Immature natural killer cell (primary cell): ENCODE results near the gene GZF1. TPM values are rescaled to one million over a fixed set of nuclear protein-coding genes. Genes with fewer than 3 reads are reported as not detected.

Source experiments
- DNase-seq, 3 donors: peaks; one replicate each; pipeline ENCODE4 v3.0.0; 2022; ENCODE audit warnings: mixed read lengths in 1 of 3
- H3K27ac Mint-ChIP-seq, 6 donors: one replicate each; pipeline ENCODE4 v1.8.0; 2020; ENCODE audit warnings: mixed read lengths in 6 of 6, mild to moderate bottlenecking in 5 of 6, inconsistent platforms in 4 of 6, moderate library complexity in 3 of 6
- H3K27me3 Mint-ChIP-seq, 3 donors: one replicate each; pipeline ENCODE4 v1.8.0; 2020 to 2021; ENCODE audit warnings: low read depth in 3 of 3, mild to moderate bottlenecking in 3 of 3, mixed read lengths in 3 of 3, moderate library complexity in 3 of 3, inconsistent platforms in 1 of 3
- H3K36me3 Mint-ChIP-seq, 3 donors: one replicate each; pipeline ENCODE4 v1.8.0; 2020; ENCODE audit warnings: mixed read lengths in 3 of 3, inconsistent platforms in 2 of 3, mild to moderate bottlenecking in 2 of 3
- H3K4me1 Mint-ChIP-seq, 2 donors: one replicate each; pipeline ENCODE4 v1.8.0; 2020; ENCODE audit warnings: inconsistent platforms in 2 of 2, mild to moderate bottlenecking in 2 of 2, mixed read lengths in 2 of 2, moderate library complexity in 1 of 2
- H3K4me3 Mint-ChIP-seq, 5 donors: one replicate each; pipeline ENCODE4 v1.8.0; 2020; ENCODE audit warnings: mild to moderate bottlenecking in 5 of 5, mixed read lengths in 5 of 5, inconsistent platforms in 3 of 5, moderate library complexity in 3 of 5
- H3K9me3 Mint-ChIP-seq, 6 donors: one replicate each; pipeline ENCODE4 v1.8.0; 2020; ENCODE audit warnings: mild to moderate bottlenecking in 6 of 6, mixed read lengths in 6 of 6, inconsistent platforms in 4 of 6, moderate library complexity in 3 of 6
- polyA plus RNA-seq, 3 donors: library from polyadenylated mRNA; unstranded; fragments of 300-500 nt; fragmentation: Illumina TruSeq; gene quantifications; one replicate each; pipeline ENCODE4 v1.2.3, GENCODE V29; 2021

Gene GZF1
- polyA plus RNA-seq, 3 donors from 2014 or later: 3.5 to 7.0 (median 5.5) TPM

DNA sequence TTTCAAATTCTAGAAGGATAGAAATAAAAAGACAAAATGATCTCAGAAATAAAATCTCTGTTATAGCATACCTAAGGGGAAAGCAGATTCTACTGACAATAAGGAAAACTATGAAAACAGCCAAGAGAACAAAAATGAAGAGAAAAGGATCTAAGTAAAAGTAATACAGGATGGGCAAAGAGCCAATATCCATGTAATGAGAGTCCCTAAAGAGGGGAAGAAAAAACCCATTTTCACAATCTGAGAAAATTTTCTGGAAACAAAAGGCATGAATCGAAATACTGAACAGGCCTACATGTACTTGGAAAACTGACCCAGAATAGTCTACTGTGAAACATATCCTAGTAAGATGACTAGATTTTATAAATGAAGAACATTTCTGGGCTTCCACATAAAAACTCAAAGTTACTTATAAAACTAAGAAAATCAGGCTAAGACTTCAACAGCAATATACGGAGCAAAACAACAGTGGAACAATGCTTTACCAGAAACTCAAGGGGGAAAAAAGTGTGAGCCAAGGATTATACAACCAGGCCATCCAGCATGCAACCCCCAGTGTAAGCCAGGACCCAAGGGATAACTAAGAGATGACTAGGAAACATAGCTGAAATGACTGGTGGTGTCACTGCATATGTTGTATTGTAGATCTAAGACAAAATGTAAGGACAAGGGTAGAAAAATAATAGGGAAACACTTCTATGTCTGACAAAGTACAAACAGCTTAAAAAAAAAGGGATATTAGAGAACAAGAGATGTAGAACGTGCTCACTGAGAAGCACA, 49.1 kb downstream of the GZF1 start:
- H3K27me3 Mint-ChIP-seq: peaks cover 0 to 3% (median 0%) of the 10 kb centered on the region in 3 donors
- DNase-seq: no peak
- no peak overlapping the region for H3K27ac Mint-ChIP-seq
- H3K4me1 Mint-ChIP-seq: peaks cover 37 to 78% of the 10 kb centered on the region in 2 donors
- no peak overlapping the region for H3K4me3 Mint-ChIP-seq
- H3K36me3 Mint-ChIP-seq: no peaks in the 10 kb centered on the region
- H3K9me3 Mint-ChIP-seq: no peaks in the 10 kb centered on the region

GRCh38 chr20:23412026-23412425, 50.0 kb downstream of the GZF1 start:
- H3K27ac Mint-ChIP-seq: no peak overlapping the region
- H3K4me1 Mint-ChIP-seq: peaks cover 43 to 81% of the 10 kb centered on the region in 2 donors
- no peak overlapping the region for H3K4me3 Mint-ChIP-seq
- DNase-seq: no peak
- H3K36me3 Mint-ChIP-seq: no peaks in the 10 kb centered on the region
- peaks cover 0 to 3% (median 0%) of the 10 kb centered on the region in 3 donors for H3K27me3 Mint-ChIP-seq
- no peaks in the 10 kb centered on the region for H3K9me3 Mint-ChIP-seq

DNA sequence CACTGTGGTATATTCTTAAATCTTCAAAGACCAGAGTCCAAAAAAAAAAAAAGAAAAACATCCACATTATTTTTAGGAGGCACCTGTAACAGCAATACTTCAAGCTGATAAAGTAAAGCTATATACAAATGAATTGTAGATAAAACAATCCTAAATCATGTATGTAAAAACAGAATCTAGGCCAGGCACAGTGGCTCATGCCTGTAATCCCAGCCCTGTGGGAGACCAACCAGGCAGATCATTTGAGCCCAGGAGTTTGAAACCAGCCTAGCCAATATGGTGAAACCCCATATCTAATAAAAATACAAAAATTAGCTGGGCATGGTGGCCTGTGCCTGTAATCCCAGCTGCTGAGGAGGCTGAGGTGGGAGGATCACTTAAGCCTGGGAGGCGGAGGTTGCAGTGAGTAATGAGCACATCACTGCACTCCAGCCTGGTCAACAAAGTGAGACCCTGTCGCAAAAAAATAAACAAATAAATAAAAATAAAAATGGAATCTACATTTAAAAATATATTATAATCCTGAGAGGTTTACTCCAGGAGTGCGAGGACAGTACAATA, 52.0 kb downstream of the GZF1 start:
- Mint-ChIP-seq H3K4me1 (peaks cover 43 to 83% of the 10 kb centered on the region in 2 donors), H3K27me3 (peaks cover 0 to 3% (median 0%) of the 10 kb centered on the region in 3 donors), H3K27ac (no peak overlapping the region), H3K36me3 (no peaks in the 10 kb centered on the region), H3K4me3 (no peak overlapping the region), H3K9me3 (no peaks in the 10 kb centered on the region)
- DNase-seq: no peak

DNA sequence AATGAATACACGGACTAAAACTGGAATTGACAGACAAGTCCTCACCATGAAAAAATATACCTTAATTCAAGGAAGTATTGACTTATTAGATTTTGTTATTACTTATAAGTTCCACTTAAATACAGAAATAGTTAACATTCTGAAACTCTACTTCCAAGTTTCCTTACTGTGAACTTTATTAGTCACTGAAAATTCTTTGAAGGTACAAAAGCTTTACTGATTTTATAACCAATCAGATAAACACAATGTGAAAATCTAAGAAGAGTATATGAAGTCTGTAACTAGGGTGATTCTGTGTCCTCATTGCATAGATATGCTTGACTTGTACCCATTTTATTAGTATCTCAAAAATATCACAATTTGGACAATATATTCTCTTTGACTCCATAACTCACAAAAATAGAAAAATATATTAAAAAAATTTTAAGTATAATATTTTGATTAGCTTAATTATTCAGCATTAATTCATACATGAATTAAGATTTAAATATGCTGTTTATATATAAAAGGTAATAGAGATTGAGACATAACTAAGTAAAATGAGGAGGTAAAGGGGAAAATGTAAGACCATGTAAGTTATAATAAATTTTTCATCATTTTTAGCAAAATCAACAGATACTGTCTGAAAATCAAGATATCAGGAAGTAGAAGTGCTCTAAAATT, 52.7 kb downstream of the GZF1 start:
- peaks cover 0 to 3% (median 0%) of the 10 kb centered on the region in 3 donors for H3K27me3 Mint-ChIP-seq
- H3K4me3 Mint-ChIP-seq: peak overlapping the region in 3 of 5 donors; percentile 53 to 59 (median 56)
- H3K36me3 Mint-ChIP-seq: no peaks in the 10 kb centered on the region
- peaks cover 51 to 83% of the 10 kb centered on the region in 2 donors for H3K4me1 Mint-ChIP-seq
- H3K27ac Mint-ChIP-seq: no peak overlapping the region
- DNase-seq: no peak
- no peaks in the 10 kb centered on the region for H3K9me3 Mint-ChIP-seq

DNA sequence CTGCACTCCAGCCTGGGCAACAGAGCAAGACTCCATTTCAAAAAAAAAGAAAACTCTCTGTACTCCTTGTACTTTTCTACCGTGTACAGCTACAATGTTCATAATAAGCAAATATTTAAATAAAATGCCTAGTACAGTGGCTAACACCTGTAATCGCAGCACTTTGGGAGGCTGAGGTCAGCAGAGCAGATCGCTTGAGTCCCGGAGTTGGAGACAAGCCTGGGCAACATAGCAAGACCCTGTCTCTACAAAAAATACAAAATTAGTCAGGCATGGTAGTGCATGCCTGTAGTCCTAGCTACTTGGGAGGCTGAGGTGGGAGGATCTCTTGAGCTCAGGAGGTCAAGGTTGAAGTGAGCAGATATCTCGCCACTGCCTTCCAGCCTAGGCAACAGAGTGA, 53.6 kb downstream of the GZF1 start:
- H3K4me3 Mint-ChIP-seq: peak overlapping the region; percentile 59 to 84 (median 77)
- peak overlapping the region; percentile 2 to 80 (median 74) for H3K27ac Mint-ChIP-seq
- peaks cover 0 to 3% (median 2%) of the 10 kb centered on the region in 3 donors for H3K27me3 Mint-ChIP-seq
- no peak for DNase-seq
- no peaks in the 10 kb centered on the region for H3K36me3 Mint-ChIP-seq
- H3K9me3 Mint-ChIP-seq: no peaks in the 10 kb centered on the region
- H3K4me1 Mint-ChIP-seq: peaks cover 56 to 81% of the 10 kb centered on the region in 2 donors

GRCh38 chr20:23415959-23416583, 54.1 kb downstream of the GZF1 start:
- H3K27ac Mint-ChIP-seq: peak overlapping the region; percentile 2 to 80 (median 74)
- no peaks in the 10 kb centered on the region for H3K36me3 Mint-ChIP-seq
- peak overlapping the region; percentile 59 to 84 (median 77) for H3K4me3 Mint-ChIP-seq
- DNase-seq: peak; percentile 54 to 61 (median 57)
- peaks cover 0 to 3% (median 2%) of the 10 kb centered on the region in 3 donors for H3K27me3 Mint-ChIP-seq
- no peaks in the 10 kb centered on the region for H3K9me3 Mint-ChIP-seq
- peaks cover 56 to 76% of the 10 kb centered on the region in 2 donors for H3K4me1 Mint-ChIP-seq

- Mint-ChIP-seq H3K4me3 (peak overlapping the region in 4 of 5 donors; percentile 7 to 74 (median 60)), H3K27ac (peak overlapping the region; percentile 71 to 90 (median 82)), H3K9me3 (peaks cover 0 to 1% (median 0%) of the 10 kb centered on the region in 6 donors), H3K4me1 (peaks cover 63 to 73% of the 10 kb centered on the region in 2 donors), H3K27me3 (peaks cover 0 to 3% (median 2%) of the 10 kb centered on the region in 3 donors), H3K36me3 (no peaks in the 10 kb centered on the region)
- peak in 1 of 3 donors; percentile 8 for DNase-seq
These were observed 55.9 kb downstream of the GZF1 start for GRCh38 chr20:23417861-23418260.

GRCh38 chr20:23419657-23419994, 57.6 kb downstream of the GZF1 start:
- peaks cover 58 to 65% of the 10 kb centered on the region in 2 donors for H3K4me1 Mint-ChIP-seq
- peak overlapping the region; percentile 83 to 96 (median 92) for H3K4me3 Mint-ChIP-seq
- peaks cover 2 to 6% (median 3%) of the 10 kb centered on the region in 3 donors for H3K27me3 Mint-ChIP-seq
- H3K9me3 Mint-ChIP-seq: peaks cover 0 to 1% (median 0%) of the 10 kb centered on the region in 6 donors
- peak overlapping the region; percentile 82 to 94 (median 90) for H3K27ac Mint-ChIP-seq
- H3K36me3 Mint-ChIP-seq: no peaks in the 10 kb centered on the region
- no peak for DNase-seq

DNA sequence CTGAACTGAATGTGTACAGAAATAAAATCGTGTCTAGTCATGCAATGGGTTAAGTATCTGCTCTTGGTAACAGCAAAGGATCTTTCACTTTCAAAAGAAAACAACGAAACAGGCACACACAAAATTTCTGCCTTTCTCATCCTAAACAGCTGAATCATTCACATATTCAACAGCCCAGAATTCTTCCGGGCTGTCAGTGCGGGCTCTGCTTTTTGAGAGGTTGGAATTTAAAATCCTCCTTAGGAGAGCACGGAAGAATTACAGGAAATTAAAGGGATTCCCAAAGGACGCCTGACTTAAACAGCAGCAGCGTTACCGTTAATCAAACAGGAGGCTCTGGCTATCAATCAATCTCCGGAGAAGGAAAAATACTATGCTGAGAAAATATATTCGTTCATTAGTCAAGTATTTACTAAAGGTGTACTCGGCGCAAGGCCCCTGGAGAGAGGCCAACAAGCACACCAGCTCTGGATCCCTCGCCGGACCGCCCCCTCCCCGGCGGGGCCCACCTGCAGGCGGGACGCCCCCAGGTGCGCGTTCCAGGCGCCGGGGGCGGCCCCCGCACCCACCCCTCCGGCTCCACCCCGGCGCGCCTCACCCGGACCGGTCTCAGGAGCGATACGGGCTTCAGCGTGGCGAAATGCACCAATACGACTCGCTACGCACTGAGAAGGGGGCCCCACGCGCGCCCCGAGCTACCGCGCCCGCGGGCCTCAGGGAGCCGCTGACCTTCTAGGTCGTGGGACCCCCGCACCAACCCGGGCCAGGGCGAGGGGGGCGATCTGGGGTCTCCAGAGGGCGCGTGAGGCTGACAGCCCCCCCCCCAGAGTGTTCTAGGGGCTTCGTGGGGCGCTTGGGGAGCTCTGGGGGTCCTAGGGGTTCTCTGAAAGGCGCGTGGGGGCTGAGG, 58.3 kb downstream of the GZF1 start:
- peaks cover 2 to 8% (median 3%) of the 10 kb centered on the region in 3 donors for H3K27me3 Mint-ChIP-seq
- peak; percentile 18 to 27 (median 21) for DNase-seq
- peaks cover 0 to 1% (median 0%) of the 10 kb centered on the region in 6 donors for H3K9me3 Mint-ChIP-seq
- peak overlapping the region; percentile 83 to 96 (median 92) for H3K4me3 Mint-ChIP-seq
- H3K4me1 Mint-ChIP-seq: peaks cover 53 to 59% of the 10 kb centered on the region in 2 donors
- no peaks in the 10 kb centered on the region for H3K36me3 Mint-ChIP-seq
- peak overlapping the region; percentile 82 to 94 (median 90) for H3K27ac Mint-ChIP-seq

DNA sequence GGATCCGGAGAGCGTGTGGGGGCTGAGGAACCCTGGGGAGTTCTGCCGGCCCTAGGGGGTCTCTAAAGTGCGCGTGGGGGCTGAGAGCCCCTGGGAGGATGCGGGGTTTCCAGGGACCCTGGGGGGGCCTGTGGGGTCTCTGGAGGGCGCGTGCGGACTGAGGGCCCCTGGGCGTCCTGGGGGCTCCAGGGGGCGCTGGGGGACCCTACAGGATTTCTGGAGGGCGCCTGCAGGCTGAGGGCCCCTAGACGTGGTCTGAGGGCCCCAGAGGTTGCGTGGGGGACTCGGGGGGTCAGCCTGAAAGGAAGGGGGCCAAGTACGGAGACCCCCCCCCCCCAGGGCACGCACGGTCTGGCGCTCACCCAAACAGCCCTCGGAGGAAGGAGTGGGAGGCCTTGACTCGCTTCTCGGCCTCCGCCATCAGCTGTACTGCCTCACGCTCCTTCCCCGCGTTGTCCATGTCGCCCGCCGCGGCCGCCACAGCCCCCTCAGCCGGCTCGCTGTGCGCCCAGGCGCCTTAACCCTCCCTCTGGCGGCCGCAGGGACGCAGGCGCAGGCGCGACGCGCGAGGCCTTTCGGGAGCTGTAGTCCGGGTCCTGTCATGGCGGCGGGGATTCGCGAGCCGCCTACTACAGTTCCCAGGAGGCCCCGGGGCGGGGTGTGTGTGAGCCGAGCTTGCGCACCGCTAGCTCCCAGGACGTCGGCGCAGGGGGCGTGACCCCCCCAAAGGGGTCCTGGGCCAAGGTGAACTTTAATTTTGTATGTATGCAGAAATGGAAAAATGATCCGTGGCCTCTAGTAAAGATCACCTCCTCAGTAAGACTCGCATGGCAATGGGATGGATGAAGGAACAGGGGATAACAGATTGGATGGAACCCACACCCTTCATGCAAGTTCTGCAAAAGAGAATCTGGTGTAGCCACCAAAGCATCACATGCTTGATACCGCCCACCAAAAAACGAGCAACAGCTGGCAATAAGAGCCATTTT, 59.3 kb downstream of the GZF1 start, which contains the start of gene NAPB:
Gene NAPB, minus strand, starts transcription at position 546 of the 989 bp plus-strand sequence. Its CDS starts 86 bp downstream, at position 460.
- H3K36me3 Mint-ChIP-seq: no peaks in the 10 kb centered on the region
- H3K4me3 Mint-ChIP-seq: peak within 1 kb of the TSS; percentile 83 to 96 (median 92)
- H3K4me1 Mint-ChIP-seq: peaks cover 43 to 49% of the 10 kb centered on the region in 2 donors
- H3K27ac Mint-ChIP-seq: peak within 1 kb of the TSS; percentile 69 to 89 (median 84)
- peaks cover 0 to 11% (median 2%) of the 10 kb centered on the region in 3 donors for H3K27me3 Mint-ChIP-seq
- H3K9me3 Mint-ChIP-seq: peaks cover 0 to 1% (median 0%) of the 10 kb centered on the region in 6 donors
- DNase-seq: peak; percentile 90 to 92 (median 91)
